HG03135 (cell line): ENCODE measurements around the gene ZNF212.

Experiments
- ATAC-seq: cut with Tn5 transposase; IDR thresholded peaks from one replicate; pipeline ENCODE4 v1.9.1; 2021; ENCODE audit warnings: mild to moderate bottlenecking, moderate library complexity; ENCODE audit not compliant: unreplicated experiment

ZNF212 gene

GRCh38 chr7:149239345-149240143 lies at the start of gene ZNF212:
Gene ZNF212, plus strand, starts transcription at chr7:149239651. Its CDS starts 128 bp downstream, at chr7:149239779.
- ATAC-seq = peak; percentile 99

- ATAC-seq = no peak
Observed at GRCh38 chr7:149191851-149192250, 47.6 kb upstream of the ZNF212 start.

- no peak for ATAC-seq
Observed at GRCh38 chr7:149194799-149195179, 44.7 kb upstream of the ZNF212 start.

- ATAC-seq = peak; percentile 89
Observed at GRCh38 chr7:149195180-149196150, 44.0 kb upstream of the ZNF212 start, which contains the start of gene ZNF282. Gene ZNF282, plus strand, starts transcription at chr7:149195546. Its CDS starts 44 bp downstream, at chr7:149195590.

GRCh38 chr7:149196151-149196704 lies 43.2 kb upstream of the ZNF212 start:
- peak; percentile 26 for ATAC-seq

- ATAC-seq = peak; percentile 3
Observed at GRCh38 chr7:149196705-149197171, 42.7 kb upstream of the ZNF212 start.

- no peak for ATAC-seq
Observed at GRCh38 chr7:149197675-149198074, 41.8 kb upstream of the ZNF212 start.

- no peak for ATAC-seq
Observed at GRCh38 chr7:149198161-149198816, 41.2 kb upstream of the ZNF212 start.

- no peak for ATAC-seq
Observed at GRCh38 chr7:149199234-149199995, 40.0 kb upstream of the ZNF212 start.

- no peak for ATAC-seq
Observed at GRCh38 chr7:149202831-149203231, 36.6 kb upstream of the ZNF212 start.

GRCh38 chr7:149205690-149206381 lies 33.6 kb upstream of the ZNF212 start:
- ATAC-seq = no peak

- no peak for ATAC-seq
Observed at GRCh38 chr7:149207324-149208035, 32.0 kb upstream of the ZNF212 start.

GRCh38 chr7:149209518-149210269 lies 29.8 kb upstream of the ZNF212 start:
- no peak for ATAC-seq

GRCh38 chr7:149210551-149210950 lies 28.9 kb upstream of the ZNF212 start:
- ATAC-seq = no peak

- no peak for ATAC-seq
Observed at GRCh38 chr7:149214020-149214720, 25.3 kb upstream of the ZNF212 start.

GRCh38 chr7:149216402-149216801 lies 23.0 kb upstream of the ZNF212 start:
- ATAC-seq = no peak

- no peak for ATAC-seq
Observed at GRCh38 chr7:149217570-149217969, 21.9 kb upstream of the ZNF212 start.
